ENCODE data around the gene CSAD. TPM values are rescaled to one million over a fixed set of nuclear protein-coding genes. Genes with fewer than 3 reads are reported as not detected.
"Not testable (repeated sequence)": the region's sequence is repeated elsewhere in the genome, so short reads cannot be mapped to it uniquely, and the experiment has no call there.

The CSAD gene
- polyA plus RNA-seq, 1 of the 3 experiments (the other 2 are of a cell fraction), result 32.2 TPM

GRCh38 chr12:53166837-53167236 lies 13.9 kb downstream of the CSAD start:
- Histone ChIP-seq H3K4me3 (ENCODE audit: low read depth in 2 of 2, low read length in 1 of 2) (no peak overlapping the region), H4K20me1 (ENCODE audit: insufficient read depth) (no peaks in the 10 kb centered on the region), H3K27me3 (ENCODE audit: insufficient read depth) (no peaks in the 10 kb centered on the region), H3K27ac (ENCODE audit: low read depth in 2 of 2, low read length in 1 of 2) (no peak overlapping the region), H3F3A (replicated peaks; ENCODE audit: insufficient read depth) (no peaks in the 10 kb centered on the region), H3K9me3 (no peaks in the 10 kb centered on the region), H3K9ac (no peak overlapping the region), H3K9me2 (no peaks in the 10 kb centered on the region), H3K4me1 (ENCODE audit: control insufficient read depth in 1 of 2, insufficient read depth in 2 of 2, low read depth in 1 of 2, low read length in 1 of 2) (peaks cover 5 to 11% of the 10 kb centered on the region in 2 experiments; a peak in 1 of 4 replicates), H3K79me2 (ENCODE audit: insufficient read depth) (no peaks in the 10 kb centered on the region), H2AFZ (ENCODE audit: low read depth) (no peak overlapping the region), H3K36me3 (replicated peaks in 1 of 2; ENCODE audit: control insufficient read depth in 1 of 2, insufficient read depth in 2 of 2, low read length in 1 of 2) (no peaks in the 10 kb centered on the region), H3K4me2 (no peak overlapping the region)
- ChIA-PET CTCF (interaction anchor here (1.4 to 12.3 kb wide), 3 partner anchors 8 to 30 kb away, joined by 4 to 272 read pairs (median 18); partner anchors contain the start of genes CSAD and ZNF740), POLR2A (no interaction called here)
- no peak for DNase-seq
- TF ChIP-seq GABPA (IDR thresholded peaks at IDR 0.05; ENCODE audit: low read depth) (no peak), RXRA (IDR thresholded peaks at IDR 0.05; ENCODE audit: borderline replicate concordance, low read depth) (no peak), PBX3 (IDR thresholded peaks at IDR 0.05) (no peak), CTCF (IDR thresholded peaks at IDR 0.05) (no peak), RFX5 (IDR thresholded peaks at IDR 0.05; ENCODE audit: low read length) (no peak), REST (IDR thresholded peaks at IDR 0.05; ENCODE audit: low read depth, low read length) (no peak), RAD21 (IDR thresholded peaks at IDR 0.05; ENCODE audit: low read length) (no peak), ZBTB33 (IDR thresholded peaks at IDR 0.05; ENCODE audit: borderline replicate concordance, low read depth) (no peak), EZH2phosphoT487 (IDR thresholded peaks at IDR 0.05; ENCODE audit: borderline replicate concordance, low read depth) (no peak), SIN3A (IDR thresholded peaks at IDR 0.05; ENCODE audit: borderline replicate concordance, low read depth, low read length) (no peak), TAF1 (IDR thresholded peaks at IDR 0.05; ENCODE audit: borderline replicate concordance, low read depth, low read length) (no peak)

GRCh38 chr12:53163008-53163407 lies 17.7 kb downstream of the CSAD start:
- H3K27me3 ChIP-seq (ENCODE audit: insufficient read depth); H3K4me2 ChIP-seq; H3K36me3 ChIP-seq (replicated peaks in 1 of 2; ENCODE audit: control insufficient read depth in 1 of 2, insufficient read depth in 2 of 2, low read length in 1 of 2); H3K9ac ChIP-seq; DNase-seq; POLR2A ChIA-PET; H2AFZ ChIP-seq (ENCODE audit: low read depth); H3K79me2 ChIP-seq (ENCODE audit: insufficient read depth); H3F3A ChIP-seq (replicated peaks; ENCODE audit: insufficient read depth); H3K9me2 ChIP-seq; H3K4me3 ChIP-seq (ENCODE audit: low read depth in 2 of 2, low read length in 1 of 2); H3K27ac ChIP-seq (ENCODE audit: low read depth in 2 of 2, low read length in 1 of 2); H4K20me1 ChIP-seq (ENCODE audit: insufficient read depth); H3K9me3 ChIP-seq; H3K4me1 ChIP-seq (ENCODE audit: control insufficient read depth in 1 of 2, insufficient read depth in 2 of 2, low read depth in 1 of 2, low read length in 1 of 2): not testable (repeated sequence)
- CTCF ChIA-PET, result interaction anchor here (1.5 to 12.3 kb wide), 5 partner anchors 18 to 97 kb away, joined by 5 to 272 read pairs (median 69); partner anchors contain the start of genes CSAD and ZNF740
- WGBS (ENCODE audit: low lambda C conversion rate), result 93% methylated on average over 2 of the region's 2 CpGs
